K562 (cell line): Measurements from ENCODE around the gene TSC1. TPM values are rescaled to one million over a fixed set of nuclear protein-coding genes. Genes with fewer than 3 reads are reported as not detected.

Experiments used
- ATAC-seq: fragments of 200-7000 bp; cut with Tn5 transposase; 3 replicates; pipeline ENCODE4 v1.9.1; 2020; ENCODE audit warnings: moderate library complexity
- BruUV-seq: library from RNA; stranded (reverse); fragments of 400-500 nt; replicated peaks from 2 replicates; lab custom pipeline; 2021; lab: Mats Ljungman, UMichigan
- CTCF ChIA-PET: fragments of 300-600 bp; formaldehyde crosslinking; extraction: SDS; loops from one replicate; lab custom pipeline; 2021; ENCODE audit warnings: low intra/inter-chr PET ratio; lab: Yijun Ruan, JAX
- POLR2A ChIA-PET: fragments of 300-600, 350-650 bp; sonication (Branson Sonifier 250); formaldehyde crosslinking; extraction: SDS; loops from one replicate; lab custom pipeline; 2021; ENCODE audit warnings: antibody characterized with exemption, inconsistent platforms; lab: Yijun Ruan, JAX
- DNase-seq, 4 experiments: peaks; one replicate each; pipeline versions ENCODE4 v3.0.0 to v3.0.0-alpha.2; 2011 to 2018; ENCODE audit warnings: low spot score in 3 of 4, mixed read lengths in 3 of 4; ENCODE audit errors: extremely low read depth in 1 of 4
- FAIRE-seq: peaks from 2 replicates; lab custom pipeline; 2011; peaks lifted over from hg19 to GRCh38; lab: Jason Lieb, UNC
- H2AFZ ChIP-seq: 2 replicates; pipeline ENCODE4 v1.6.0; 2011; ENCODE audit warnings: low read depth, low read length, control low read depth, inconsistent platforms
- H3K27ac ChIP-seq: fragments of 200-600 bp; 3 replicates; pipeline ENCODE4 v1.8.0; 2011; ENCODE audit warnings: low read depth, mild to moderate bottlenecking, control low read depth, inconsistent platforms, low read length, moderate library complexity, mixed read lengths; ENCODE audit errors: extremely low read depth
- H3K27me3 ChIP-seq, 2 experiments: fragments of 300-600 bp in 1 of 2; 2 replicates in 1 of 2; 3 replicates in 1 of 2; pipeline versions ENCODE4 v1.6.0 to v1.8.0; 2011; ENCODE audit warnings: inconsistent platforms in 2 of 2, low read length in 2 of 2, mild to moderate bottlenecking in 1 of 2, mixed read lengths in 1 of 2, moderate library complexity in 1 of 2; ENCODE audit not compliant: control insufficient read depth in 2 of 2, insufficient read depth in 2 of 2
- H3K36me3 ChIP-seq: fragments of 300-600 bp; 3 replicates; pipeline ENCODE4 v1.8.0; 2011; ENCODE audit warnings: mild to moderate bottlenecking, low read length, inconsistent platforms; ENCODE audit not compliant: control insufficient read depth, insufficient read depth
- H3K4me1 ChIP-seq, 2 experiments: fragments of 200-600 bp in 1 of 2; replicated peaks in 1 of 2; 2 replicates in 1 of 2; 3 replicates in 1 of 2; pipeline versions ENCODE4 v1.5.1 to v1.8.0; 2011; ENCODE audit warnings: inconsistent platforms in 2 of 2, low read length in 2 of 2, mild to moderate bottlenecking in 1 of 2, mixed read lengths in 1 of 2, moderate library complexity in 1 of 2; ENCODE audit not compliant: control insufficient read depth in 2 of 2, insufficient read depth in 2 of 2
- H3K4me2 ChIP-seq: 2 replicates; pipeline ENCODE4 v1.6.1; 2011; ENCODE audit warnings: low read length, control low read depth, inconsistent platforms, mixed read lengths; ENCODE audit not compliant: insufficient read depth
- H3K4me3 ChIP-seq: fragments of 200-600 bp; sonication (generic), shearing (Covaris generic); 2 replicates; pipeline ENCODE4 v1.5.1; 2016; ENCODE audit warnings: control low read depth, inconsistent platforms
- H3K79me2 ChIP-seq: fragments of 200-600 bp; 3 replicates; pipeline ENCODE4 v1.8.0; 2011; ENCODE audit warnings: low read length, inconsistent platforms; ENCODE audit not compliant: control insufficient read depth, insufficient read depth
- H3K9ac ChIP-seq, 2 experiments: 2 replicates each; pipeline versions ENCODE4 v1.6.0 to v1.6.1; 2011; ENCODE audit warnings: low read depth in 2 of 2, low read length in 2 of 2, control low read depth in 1 of 2, inconsistent platforms in 1 of 2, mild to moderate bottlenecking in 1 of 2, mixed read lengths in 1 of 2; ENCODE audit not compliant: insufficient read depth in 1 of 2
- H3K9me1 ChIP-seq: one replicate; pipeline ENCODE4 v1.6.0; 2011; ENCODE audit warnings: inconsistent platforms, mild to moderate bottlenecking, low read length, moderate library complexity; ENCODE audit not compliant: control insufficient read depth, insufficient read depth
- H3K9me3 ChIP-seq: replicated peaks from 2 replicates; pipeline ENCODE4 v1.5.1; 2011; ENCODE audit warnings: low read depth, low read length, inconsistent platforms; ENCODE audit not compliant: control insufficient read depth, insufficient read depth
- H4K20me1 ChIP-seq: replicated peaks from 2 replicates; pipeline ENCODE4 v1.6.1; 2011; ENCODE audit warnings: low read length, inconsistent platforms, mixed read lengths; ENCODE audit not compliant: control insufficient read depth, insufficient read depth
- DIDO1 ChIP-seq: fragments of 450-650 bp; IDR thresholded peaks from 2 replicates; pipeline ENCODE4 v1.6.1; 2016; ENCODE audit warnings: low read depth, missing biosample characterization, missing genetic modification characterization
- GTF2B ChIP-seq: IDR thresholded peaks from 2 replicates; pipeline ENCODE4 v1.6.1; 2011; ENCODE audit not compliant: insufficient read length; ENCODE audit errors: extremely low read depth
- MEIS2 ChIP-seq: fragments of 450-650 bp; IDR thresholded peaks from 2 replicates; pipeline ENCODE4 v1.6.1; 2014; ENCODE audit warnings: mild to moderate bottlenecking; ENCODE audit not compliant: partially characterized antibody
- NCOA4 ChIP-seq: fragments of 450-650 bp; IDR thresholded peaks from 2 replicates; pipeline ENCODE4 v1.6.1; 2018; ENCODE audit warnings: mild to moderate bottlenecking; ENCODE audit not compliant: partially characterized antibody
- PRPF4 ChIP-seq: fragments of 200-400 bp; formaldehyde crosslinking; IDR thresholded peaks from one replicate; pipeline ENCODE4 v1.6.1; 2017; ENCODE audit warnings: low read length, low read depth, mild to moderate bottlenecking; ENCODE audit not compliant: insufficient read depth, poor library complexity, severe bottlenecking
- WGBS: fragments of 100-300 bp; shearing (Covaris generic); methylation state at CpG from one replicate; pipeline ENCODE4 v1.1.6; 2016; ENCODE audit warnings: low coverage, mixed read lengths; ENCODE audit not compliant: insufficient coverage; ENCODE audit errors: missing lambda C conversion rate; 5-methylcytosine and 5-hydroxymethylcytosine counted together
- in situ Hi-C: fragments of 300-500 bp; cut with MboI; formaldehyde crosslinking; loops from 4 replicates; pipeline ENCODE4 v1.15.0; 2018; ENCODE audit warnings: inconsistent platforms, mixed read lengths
- intact Hi-C: fragments of 100-400 bp; cut with micrococcal nuclease; formaldehyde crosslinking; loops from 2 replicates; pipeline ENCODE4 v1.14.2; 2022
- polyA plus RNA-seq, 8 experiments: library from polyadenylated mRNA; depleted of rRNA in 4 of 8; stranded (reverse) in 5 of 8; unstranded in 3 of 8; fragments of >200 nt; fragmentation: Nextera tagmentation in 2 of 8; fragmentation: Illumina TruSeq in 1 of 8; extraction: Ambion mirVana in 2 of 8; extraction: Trizol in 1 of 8; gene quantifications; 2 replicates each; pipeline versions ENCODE4 v1.2.1 to v1.2.3, GENCODE V29; 2011 to 2014; ENCODE audit warnings: inconsistent platforms in 1 of 8, missing spikeins in 1 of 8
- total RNA-seq, 7 experiments: library from RNA; depleted of rRNA in 6 of 7; stranded (reverse); fragments of >200 nt in 6 of 7; fragmentation: Illumina TruSeq in 2 of 7; extraction: Trizol in 2 of 7; gene quantifications; 2 replicates each; pipeline versions ENCODE4 v1.2.1 to v1.2.3, GENCODE V29; 2011 to 2021; ENCODE audit warnings: low replicate concordance in 1 of 7

The TSC1 gene
- total and polyA plus RNA-seq, 9 of the 15 experiments (the other 6 are each of a cell fraction or from before 2014, with no cell fraction given): 6.9 to 37.6 (median 18.6) TPM

- in situ Hi-C loops: no loop called here
- no peaks in the 10 kb centered on the region for H3K36me3 ChIP-seq
- ChIA-PET CTCF (no interaction called here), POLR2A (interaction anchor here (0.6 to 0.9 kb wide), 4 partner anchors 11 to 778 kb away, joined by 3 read pairs; no protein-coding TSS in a partner anchor)
- no peaks in the 10 kb centered on the region for H3K9me3 ChIP-seq
- no peak overlapping the region for H3K4me2 ChIP-seq
- WGBS: 25% methylated on average over 25 of the region's 27 CpGs
- no peak overlapping the region for H3K27ac ChIP-seq
- no peak overlapping the region for H3K4me3 ChIP-seq
- DNase-seq: no peak
- H4K20me1 ChIP-seq: no peaks in the 10 kb centered on the region; the same call in 1 of the 2 replicates
- intact Hi-C loops: loop anchor here (2.0 kb wide), 1 partner anchor 45 kb away; no protein-coding TSS in a partner anchor
- H3K9me1 ChIP-seq: no peaks in the 10 kb centered on the region
- no peak overlapping the region for H3K9ac ChIP-seq
- H2AFZ ChIP-seq: no peak overlapping the region
- FAIRE-seq: no peak
- no TSS peak for BruUV-seq
- H3K27me3 ChIP-seq: peaks cover 29 to 49% of the 10 kb centered on the region in 2 experiments
- H3K79me2 ChIP-seq: no peaks in the 10 kb centered on the region
- no peak for TF ChIP-seq NCOA4
- no peak for TF ChIP-seq DIDO1 (tag)
- TF ChIP-seq GTF2B: no peak
- no peak for TF ChIP-seq MEIS2
- no peak for TF ChIP-seq PRPF4
- ATAC-seq: no peak
- H3K4me1 ChIP-seq: peaks cover 0 to 8% of the 10 kb centered on the region in 2 experiments; a peak in 3 of 5 replicates
These were observed 60.8 kb downstream of the TSC1 start for GRCh38 chr9:132883349-132884294.
